Muscle layer of duodenum (tissue), 2 donors: ENCODE results near the gene CLBA1.
"Not testable (repeated sequence)": the region's sequence is repeated elsewhere in the genome, so short reads cannot be mapped to it uniquely, and the experiment has no call there.

Experiments used
- H3K27ac ChIP-seq: one replicate; pipeline ENCODE4 v1.7.0; 2013; ENCODE audit warnings: mild to moderate bottlenecking, low read length
- H3K27me3 ChIP-seq: one replicate; pipeline ENCODE4 v1.7.0; 2013; ENCODE audit warnings: low read depth, mild to moderate bottlenecking, control low read depth, low read length
- H3K36me3 ChIP-seq, 2 donors: one replicate each; pipeline ENCODE4 v1.7.0; 2013; ENCODE audit warnings: low read length in 2 of 2, control low read depth in 1 of 2, mild to moderate bottlenecking in 1 of 2; ENCODE audit not compliant: insufficient read depth in 2 of 2, control insufficient read depth in 1 of 2
- H3K4me1 ChIP-seq, 2 donors: one replicate each; pipeline ENCODE4 v1.7.0; 2013; ENCODE audit warnings: low read length in 2 of 2, mild to moderate bottlenecking in 2 of 2, control low read depth in 1 of 2, moderate library complexity in 1 of 2; ENCODE audit not compliant: insufficient read depth in 2 of 2, control insufficient read depth in 1 of 2
- H3K4me3 ChIP-seq, 2 donors: one replicate each; pipeline ENCODE4 v1.7.0; 2013; ENCODE audit warnings: low read length in 2 of 2, low read depth in 1 of 2, mild to moderate bottlenecking in 1 of 2
- H3K9me3 ChIP-seq, 2 donors: one replicate each; pipeline ENCODE4 v1.7.0; 2013; ENCODE audit warnings: low read length in 2 of 2, control low read depth in 1 of 2, mild to moderate bottlenecking in 1 of 2; ENCODE audit not compliant: control insufficient read depth in 1 of 2
- donor health status: healthy.

Gene CLBA1

GRCh38 chr14:105033412-105033900, 47.9 kb downstream of the CLBA1 start:
- H3K9me3 ChIP-seq, H3K4me1 ChIP-seq, H3K36me3 ChIP-seq, H3K27me3 ChIP-seq, H3K27ac ChIP-seq: not testable (repeated sequence)
- peak overlapping the region; percentile 38 to 43 for H3K4me3 ChIP-seq

GRCh38 chr14:105034315-105035039, 48.9 kb downstream of the CLBA1 start:
- Histone ChIP-seq H3K27ac (no peak overlapping the region), H3K4me1 (peaks cover 0 to 10% of the 10 kb centered on the region in 2 donors), H3K36me3 (no peaks in the 10 kb centered on the region), H3K9me3 (no peaks in the 10 kb centered on the region), H3K27me3 (peaks cover 10% of the 10 kb centered on the region), H3K4me3 (no peak overlapping the region)

GRCh38 chr14:105035616-105036015, 50.0 kb downstream of the CLBA1 start:
- not testable (repeated sequence) for H3K27me3 ChIP-seq, H3K36me3 ChIP-seq, H3K9me3 ChIP-seq, H3K4me1 ChIP-seq, H3K27ac ChIP-seq, H3K4me3 ChIP-seq

GRCh38 chr14:105039458-105040205, 54.0 kb downstream of the CLBA1 start:
- H3K4me3 ChIP-seq = no peak overlapping the region

GRCh38 chr14:105041841-105042765, 56.5 kb downstream of the CLBA1 start:
- peaks cover 0 to 11% of the 10 kb centered on the region in 2 donors for H3K4me1 ChIP-seq
- H3K4me3 ChIP-seq = no peak overlapping the region
- H3K9me3 ChIP-seq = no peaks in the 10 kb centered on the region
- no peak overlapping the region for H3K27ac ChIP-seq
- no peaks in the 10 kb centered on the region for H3K36me3 ChIP-seq
- no peaks in the 10 kb centered on the region for H3K27me3 ChIP-seq

More at GRCh38 chr14:105039458-105040205, 54.0 kb downstream of the CLBA1 start:
- no peak overlapping the region for H3K27ac ChIP-seq
- no peaks in the 10 kb centered on the region for H3K36me3 ChIP-seq
- no peaks in the 10 kb centered on the region for H3K9me3 ChIP-seq
- no peaks in the 10 kb centered on the region for H3K27me3 ChIP-seq
- H3K4me1 ChIP-seq = peaks cover 0 to 4% of the 10 kb centered on the region in 2 donors

- Histone ChIP-seq H3K27ac (no peak overlapping the region), H3K36me3 (no peaks in the 10 kb centered on the region), H3K4me3 (no peak overlapping the region), H3K9me3 (no peaks in the 10 kb centered on the region), H3K4me1 (peaks cover 0 to 11% of the 10 kb centered on the region in 2 donors), H3K27me3 (no peaks in the 10 kb centered on the region)
Measured at GRCh38 chr14:105042813-105043212, 57.2 kb downstream of the CLBA1 start.

- H3K36me3 ChIP-seq = no peaks in the 10 kb centered on the region
- no peak overlapping the region for H3K4me3 ChIP-seq
- peaks cover 0 to 10% of the 10 kb centered on the region in 2 donors for H3K4me1 ChIP-seq
- no peaks in the 10 kb centered on the region for H3K9me3 ChIP-seq
- H3K27me3 ChIP-seq = no peaks in the 10 kb centered on the region
- H3K27ac ChIP-seq = no peak overlapping the region
Measured at GRCh38 chr14:105043641-105044040, 58.1 kb downstream of the CLBA1 start.
